Endometrial microvascular endothelial cells (primary cell): Measurements from ENCODE around the gene TMTC2. TPM values are rescaled to one million over a fixed set of nuclear protein-coding genes. Genes with fewer than 3 reads are reported as not detected.

ENCODE experiments used
- in situ Hi-C: cut with HindIII; loops from 2 replicates; pipeline ENCODE4 v1.10.0; 2017; ENCODE audit warnings: low sequenced_read_pairs, low pct_unique_long_range_greater_than_20kb; ENCODE audit errors: inconsistent ontology term
- total RNA-seq: library from RNA; depleted of rRNA; stranded (reverse); fragments of >200 nt; gene quantifications from one replicate; pipeline ENCODE4 v1.2.3, GENCODE V29; 2015; ENCODE audit errors: inconsistent ontology term

Gene TMTC2
- total RNA-seq, 1 donor from 2014 or later = 6.8 TPM

DNA sequence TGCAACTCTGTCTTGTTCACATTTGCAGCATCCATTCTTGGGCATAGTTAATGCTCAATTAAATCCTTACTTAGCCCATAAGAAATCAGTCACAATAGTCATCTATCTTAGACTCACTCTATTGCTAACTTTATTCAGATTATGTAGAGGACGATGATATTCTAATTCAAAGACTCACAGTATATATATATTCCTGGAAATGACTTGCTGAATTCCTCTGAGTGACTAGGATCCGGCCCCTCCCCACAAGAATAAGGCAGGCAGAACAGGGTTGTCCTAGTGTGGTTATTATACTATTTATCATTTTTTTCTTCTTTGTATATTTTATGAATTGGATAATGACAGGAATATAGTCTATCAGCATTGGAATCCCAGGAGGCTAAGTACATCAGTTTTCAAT lies 275.1 kb downstream of the TMTC2 start:
- in situ Hi-C loops = no loop called here

DNA sequence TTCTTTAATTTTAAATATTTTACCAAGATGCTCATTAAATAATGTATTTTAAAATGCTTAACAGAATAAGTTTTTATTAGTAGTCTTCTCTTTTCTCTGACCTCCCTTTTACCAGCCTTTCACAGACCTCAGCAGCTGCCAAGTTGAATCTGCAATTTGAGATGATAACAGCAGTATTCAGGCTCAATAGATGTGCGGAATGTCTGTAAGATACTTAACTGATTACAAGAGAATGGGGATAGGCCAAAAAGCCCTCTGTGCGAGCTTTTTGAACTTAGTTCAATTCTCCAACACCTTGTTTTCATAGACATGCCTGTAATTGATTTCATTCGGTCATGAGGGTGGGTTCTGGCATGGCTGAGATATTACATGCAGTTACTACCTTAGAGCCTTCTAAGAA lies 277.2 kb downstream of the TMTC2 start:
- in situ Hi-C loops = no loop called here

GRCh38 chr12:82964446-82964845 lies 277.7 kb downstream of the TMTC2 start:
- in situ Hi-C loops = no loop called here

GRCh38 chr12:82966001-82966559 lies 279.4 kb downstream of the TMTC2 start:
- in situ Hi-C loops = no loop called here

DNA sequence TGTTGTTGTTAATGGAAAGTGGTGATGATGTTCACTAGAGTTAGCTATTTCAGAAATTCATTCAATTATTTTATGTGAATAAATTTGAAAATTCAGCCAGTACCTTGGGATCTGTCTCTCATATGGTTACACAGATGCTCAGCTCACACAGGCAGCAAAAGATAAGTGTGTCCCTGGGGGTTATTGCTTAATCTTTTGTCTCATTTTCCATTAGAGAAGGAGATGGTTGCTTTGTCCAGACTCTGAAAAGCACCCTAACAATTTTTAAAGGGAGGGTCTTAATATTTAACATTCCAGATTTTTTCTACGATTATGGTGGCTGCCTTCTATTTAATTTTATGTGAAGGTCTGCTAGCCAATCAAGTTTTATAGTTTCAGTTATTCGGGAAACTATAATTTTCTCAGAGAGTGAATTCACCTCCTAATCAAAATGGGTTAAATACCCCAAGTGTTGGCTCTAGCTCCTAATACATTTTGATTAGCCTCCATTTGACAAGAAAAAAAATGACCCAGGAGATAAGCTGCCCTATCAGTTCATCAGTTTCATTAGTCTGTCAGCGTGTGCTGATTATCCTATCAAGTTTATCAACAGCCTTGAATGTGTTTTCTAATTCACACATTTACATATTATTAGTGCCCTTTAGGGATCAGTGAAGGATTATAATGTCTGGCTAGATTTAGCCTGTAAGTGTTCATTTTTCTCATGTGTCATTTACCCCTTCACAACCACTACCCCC lies 282.1 kb downstream of the TMTC2 start:
- in situ Hi-C loops = no loop called here

DNA sequence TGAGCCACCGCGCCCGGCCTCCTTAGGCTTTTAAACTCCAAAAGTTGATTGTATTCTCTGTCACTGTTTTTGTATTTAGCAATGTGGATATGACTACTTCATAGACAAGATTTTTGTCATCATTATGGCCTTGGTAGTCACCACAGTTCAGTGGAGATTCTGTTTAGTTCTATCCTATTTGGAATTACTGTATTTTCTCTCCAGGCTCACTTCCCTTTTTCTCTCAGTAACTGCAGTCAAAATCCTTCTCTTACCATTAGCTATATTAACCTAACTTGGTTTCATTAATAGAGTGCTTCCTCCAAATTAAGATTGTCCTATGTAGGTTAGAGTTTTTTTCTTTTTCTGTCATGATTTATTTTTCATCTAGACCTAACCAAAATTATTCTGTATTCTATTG lies 283.9 kb downstream of the TMTC2 start:
- in situ Hi-C loops = no loop called here

DNA sequence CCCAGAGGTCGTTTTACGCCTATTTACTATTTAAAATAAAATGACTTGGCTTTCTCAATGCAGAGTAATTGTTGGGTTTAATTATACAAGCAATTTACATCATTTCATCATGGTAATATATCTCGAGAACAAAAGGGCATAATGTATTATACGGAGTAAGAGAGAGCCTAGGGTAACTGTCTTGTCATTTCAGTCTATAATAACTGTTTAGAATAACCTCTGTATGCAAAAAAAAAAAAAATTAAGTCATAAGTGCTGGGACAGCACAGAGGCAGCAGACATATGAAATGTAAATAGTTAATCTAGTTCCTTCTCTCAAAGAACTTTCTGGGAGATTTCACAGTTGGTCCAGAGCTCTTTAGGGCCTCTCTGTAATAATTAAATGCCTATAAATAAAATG lies 284.9 kb downstream of the TMTC2 start:
- in situ Hi-C loops = no loop called here

- in situ Hi-C loops = no loop called here
Measured at GRCh38 chr12:82972624-82973023, 285.9 kb downstream of the TMTC2 start.

DNA sequence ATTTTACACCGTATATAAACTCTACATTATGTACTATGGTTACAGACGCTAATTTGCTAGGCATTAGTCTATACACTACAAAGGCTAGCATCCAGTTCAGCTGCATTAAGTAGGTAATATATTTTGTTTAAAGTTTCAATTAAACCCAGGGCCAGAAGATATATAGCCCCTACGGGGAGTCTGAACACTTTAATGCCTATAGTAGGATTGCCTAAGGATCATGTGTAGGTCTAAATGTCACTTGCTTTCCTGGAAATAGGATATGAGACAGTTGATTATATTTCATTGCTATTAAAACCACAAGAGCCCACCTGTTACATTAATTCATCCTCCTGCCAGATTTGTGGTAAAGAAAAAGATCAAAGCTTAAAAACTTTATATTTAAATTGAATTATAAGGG lies 286.9 kb downstream of the TMTC2 start:
- in situ Hi-C loops = no loop called here

GRCh38 chr12:82981150-82981549 lies 294.4 kb downstream of the TMTC2 start:
- in situ Hi-C loops = no loop called here

DNA sequence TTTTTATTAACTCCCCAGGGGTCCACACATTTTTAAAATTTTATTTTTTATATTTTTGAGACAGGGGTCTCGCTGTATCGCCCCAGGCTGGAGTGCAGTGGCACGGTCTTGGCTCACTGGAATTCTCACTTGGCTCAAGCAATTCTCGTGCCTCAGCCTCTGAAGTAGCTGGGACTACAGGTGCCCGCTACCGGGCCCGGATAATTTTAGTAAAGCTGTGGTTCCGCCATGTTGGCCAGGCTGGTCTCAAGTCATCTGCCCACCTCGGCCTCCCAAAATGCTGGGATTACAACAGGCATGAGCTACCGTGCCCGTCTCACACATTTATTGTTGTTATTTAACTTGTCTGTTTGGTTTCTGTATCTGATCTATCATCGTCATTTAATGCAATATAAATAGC lies 307.4 kb downstream of the TMTC2 start:
- in situ Hi-C loops = no loop called here

- in situ Hi-C loops = no loop called here
Measured at GRCh38 chr12:82996168-82996812, 309.6 kb downstream of the TMTC2 start.

DNA sequence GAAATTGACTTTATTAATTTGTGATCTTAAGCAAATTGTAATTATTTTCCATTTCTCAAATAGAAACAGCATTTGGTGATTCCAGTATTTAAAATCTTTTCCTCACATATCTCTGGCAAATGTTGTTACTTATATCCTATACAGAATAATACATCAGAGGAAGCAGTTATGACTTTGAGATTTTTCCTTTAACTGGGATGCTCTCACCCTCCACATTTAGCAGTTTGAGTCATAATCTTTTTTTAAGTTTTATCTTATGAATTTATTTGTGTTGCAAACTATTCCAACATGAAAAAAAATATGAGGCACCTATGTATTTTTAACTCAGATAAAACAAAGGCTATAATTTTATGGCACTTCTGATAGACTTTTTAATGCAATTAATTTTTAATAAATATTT lies 311.8 kb downstream of the TMTC2 start:
- in situ Hi-C loops = no loop called here

- in situ Hi-C loops = no loop called here
Measured at GRCh38 chr12:83003026-83003425, 316.3 kb downstream of the TMTC2 start.

DNA sequence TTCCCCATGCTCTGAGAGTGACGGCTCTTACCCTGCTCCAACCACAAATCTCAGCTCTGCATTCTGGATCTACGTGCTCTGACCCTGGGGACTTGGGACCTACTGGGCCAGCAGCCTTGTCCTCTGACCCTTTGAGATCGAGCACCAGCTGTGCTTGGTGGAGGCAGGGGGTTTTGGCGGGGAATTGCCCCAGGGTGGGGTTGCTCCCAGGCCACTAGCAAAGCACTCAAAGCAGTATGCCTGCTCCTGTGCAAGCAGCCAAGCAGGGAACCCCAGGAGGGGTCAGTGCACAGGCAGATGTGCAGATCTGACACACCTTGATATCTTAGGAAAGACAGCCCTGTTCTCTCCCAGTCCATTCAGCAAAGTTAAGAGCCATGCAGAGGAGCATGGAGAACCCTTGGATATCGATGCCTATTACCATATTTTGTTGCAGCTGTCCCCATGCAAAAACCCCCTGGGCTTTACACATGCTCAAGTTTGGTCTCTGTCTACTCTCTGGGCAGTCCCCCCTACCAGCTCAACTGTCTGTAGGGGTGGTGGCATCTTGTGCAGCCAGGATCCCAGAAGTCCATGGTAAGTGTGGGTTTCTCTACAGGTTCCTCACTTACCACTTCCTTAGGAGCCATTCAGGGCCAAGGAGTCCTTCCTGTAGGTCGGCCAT lies 319.0 kb downstream of the TMTC2 start:
- in situ Hi-C loops = no loop called here

GRCh38 chr12:83008703-83009102 lies 322.0 kb downstream of the TMTC2 start:
- in situ Hi-C loops = no loop called here

- in situ Hi-C loops = no loop called here
Measured at GRCh38 chr12:83010169-83010804, 323.6 kb downstream of the TMTC2 start.

GRCh38 chr12:83015390-83016217 lies 328.9 kb downstream of the TMTC2 start:
- in situ Hi-C loops = no loop called here
